ENCODE data around the gene TTLL1. TPM values are rescaled to one million over a fixed set of nuclear protein-coding genes. Genes with fewer than 3 reads are reported as not detected.
"Not testable (repeated sequence)": the region's sequence is repeated elsewhere in the genome, so short reads cannot be mapped to it uniquely, and the experiment has no call there.

TTLL1 gene
- total RNA-seq, 2 experiments from 2014 or later = 8.5 to 9.1 TPM

DNA sequence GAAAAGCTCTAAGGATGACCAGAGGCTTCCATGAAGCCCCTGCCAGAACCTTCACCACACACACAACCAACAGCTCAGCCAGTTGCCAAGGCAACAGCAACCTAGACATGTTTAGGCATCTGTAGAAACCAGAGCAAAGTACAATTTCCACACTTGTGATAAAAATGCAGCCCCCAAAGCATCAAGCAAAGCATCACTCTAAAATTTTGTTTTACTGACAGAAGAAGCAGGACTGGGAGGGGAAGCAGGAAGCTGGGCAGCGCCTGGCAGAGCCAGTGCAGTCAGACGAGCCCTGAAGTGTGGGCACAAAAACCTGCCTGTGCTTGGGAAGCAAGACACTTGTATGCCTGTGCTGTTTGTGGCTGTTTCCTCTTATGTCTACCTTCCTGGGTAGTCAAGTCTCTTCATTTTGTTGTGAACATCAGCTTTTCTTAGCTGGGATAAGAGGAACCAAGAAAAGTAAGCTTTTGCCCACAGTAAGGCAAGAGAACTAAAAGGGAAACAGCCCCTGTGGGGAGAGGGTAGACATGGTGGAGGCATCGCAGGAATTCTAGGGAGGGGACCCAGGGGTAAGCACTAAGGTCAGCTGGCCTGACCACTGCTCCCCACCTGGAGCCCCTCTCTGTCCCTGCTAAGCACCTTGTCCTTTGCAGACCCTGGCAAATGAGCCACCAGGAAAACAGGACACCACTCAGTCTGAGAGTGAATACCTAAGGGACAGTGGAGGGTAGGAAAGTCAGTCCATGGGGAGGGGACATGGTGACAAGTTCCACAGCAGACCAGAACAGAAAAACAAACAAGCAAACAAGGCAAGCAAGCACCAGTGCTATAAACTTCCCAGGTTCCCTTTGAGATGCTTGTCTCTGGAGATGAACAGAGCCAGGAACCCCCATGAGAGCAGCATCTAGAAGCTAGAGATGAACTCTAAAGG lies 87.7 kb downstream of the TTLL1 start:
- peaks cover 77% of the 10 kb centered on the region for H3K4me1 Mint-ChIP-seq
- POLR2A ChIA-PET = interaction anchor here (1.2 to 3.5 kb wide), 2 partner anchors 13 to 36 kb away, joined by 3 to 32 read pairs; partner anchors contain the start of gene PACSIN2
- no peaks in the 10 kb centered on the region for H3K36me3 Mint-ChIP-seq (ENCODE audit: low read depth)
- H3K27me3 Mint-ChIP-seq = no peaks in the 10 kb centered on the region
- peak; percentile 22 for DNase-seq
- CTCF ChIA-PET = interaction anchor here (1.9 to 2.4 kb wide), 2 partner anchors 12 to 33 kb away, joined by 8 read pairs; no protein-coding TSS in a partner anchor
- peak overlapping the region; percentile 62 for H3K27ac Mint-ChIP-seq
- H3K4me3 Mint-ChIP-seq = peak overlapping the region; percentile 26
- H3K9me3 Mint-ChIP-seq = no peaks in the 10 kb centered on the region

DNA sequence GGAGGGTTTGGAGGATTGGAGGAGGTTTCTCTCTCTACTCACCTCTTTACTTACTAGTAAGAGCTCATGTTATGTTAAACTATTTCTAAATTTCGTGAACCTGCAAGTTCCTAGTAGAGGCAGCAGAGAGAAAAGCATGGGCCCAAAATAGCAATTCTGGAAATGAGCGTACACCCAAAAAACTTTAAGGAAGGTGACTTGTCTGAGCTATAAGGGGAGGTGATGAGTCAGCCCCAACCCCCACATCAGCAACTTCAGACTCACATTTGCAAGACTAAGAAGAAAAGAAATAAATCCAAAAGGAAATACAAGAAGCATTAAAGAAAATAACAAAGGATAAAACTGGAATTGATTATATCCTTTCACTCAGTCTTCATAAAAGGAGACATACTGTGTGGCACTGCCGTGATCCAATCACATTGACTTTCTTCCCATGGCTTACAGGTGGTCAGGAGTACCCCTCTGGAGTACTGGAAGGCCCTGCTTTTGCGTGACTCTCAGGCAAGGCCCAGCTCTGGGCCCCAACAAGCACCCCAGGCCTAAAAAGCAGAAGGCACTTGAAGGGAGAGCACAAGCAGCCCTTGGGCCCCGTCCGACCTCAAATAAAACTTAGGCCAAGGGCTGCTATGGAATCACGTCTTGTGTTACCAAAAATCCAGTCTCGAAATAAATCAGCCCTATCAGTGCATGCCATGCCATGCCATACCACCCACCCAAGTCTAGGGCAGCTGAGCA lies 88.6 kb downstream of the TTLL1 start:
- Mint-ChIP-seq H3K36me3 (ENCODE audit: low read depth) (no peaks in the 10 kb centered on the region), H3K4me3 (no peak overlapping the region), H3K27me3 (no peaks in the 10 kb centered on the region), H3K4me1 (peaks cover 79% of the 10 kb centered on the region), H3K27ac (peak overlapping the region; percentile 62), H3K9me3 (no peaks in the 10 kb centered on the region)
- POLR2A ChIA-PET = interaction anchor here (3.5 kb wide), 1 partner anchor 14 kb away, joined by 32 read pairs; the partner anchor contains the start of gene PACSIN2
- DNase-seq = peak; percentile 41
- CTCF ChIA-PET = interaction anchor here (1.9 to 2.4 kb wide), 2 partner anchors 13 to 34 kb away, joined by 8 read pairs; no protein-coding TSS in a partner anchor

DNA sequence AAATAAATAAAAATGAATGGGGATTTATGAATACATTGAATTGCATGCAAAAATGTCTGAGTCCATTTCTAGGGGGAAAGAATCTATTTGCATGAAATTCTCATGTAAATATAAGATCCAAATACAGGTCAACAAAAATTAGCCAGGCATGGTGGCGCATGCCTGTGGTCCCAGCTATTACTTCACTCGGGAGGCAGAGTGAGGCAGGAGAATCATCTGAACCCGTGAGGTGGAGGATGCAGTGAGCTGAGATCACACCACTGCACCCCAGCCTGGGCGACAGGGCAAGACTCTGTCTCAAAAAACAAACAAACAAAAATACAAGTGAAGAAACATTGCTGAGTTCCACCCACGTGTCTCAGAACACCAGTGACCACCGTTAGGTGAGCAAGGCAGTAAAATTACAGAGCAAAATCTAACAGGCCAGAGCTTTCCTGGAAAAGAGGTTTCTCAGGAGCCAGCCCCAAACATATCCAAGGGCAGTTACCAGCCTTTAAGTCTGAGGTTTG lies 91.6 kb downstream of the TTLL1 start:
- no peak for DNase-seq
- no peak overlapping the region for H3K4me3 Mint-ChIP-seq
- ChIA-PET POLR2A (interaction anchor here (1.7 kb wide), 1 partner anchor 17 kb away, joined by 4 read pairs; the partner anchor contains the start of gene PACSIN2), CTCF (no interaction called here)
- peaks cover 6% of the 10 kb centered on the region for H3K36me3 Mint-ChIP-seq (ENCODE audit: low read depth)
- no peaks in the 10 kb centered on the region for H3K27me3 Mint-ChIP-seq
- peaks cover 61% of the 10 kb centered on the region for H3K4me1 Mint-ChIP-seq
- peak overlapping the region; percentile 32 for H3K27ac Mint-ChIP-seq
- no peaks in the 10 kb centered on the region for H3K9me3 Mint-ChIP-seq

DNA sequence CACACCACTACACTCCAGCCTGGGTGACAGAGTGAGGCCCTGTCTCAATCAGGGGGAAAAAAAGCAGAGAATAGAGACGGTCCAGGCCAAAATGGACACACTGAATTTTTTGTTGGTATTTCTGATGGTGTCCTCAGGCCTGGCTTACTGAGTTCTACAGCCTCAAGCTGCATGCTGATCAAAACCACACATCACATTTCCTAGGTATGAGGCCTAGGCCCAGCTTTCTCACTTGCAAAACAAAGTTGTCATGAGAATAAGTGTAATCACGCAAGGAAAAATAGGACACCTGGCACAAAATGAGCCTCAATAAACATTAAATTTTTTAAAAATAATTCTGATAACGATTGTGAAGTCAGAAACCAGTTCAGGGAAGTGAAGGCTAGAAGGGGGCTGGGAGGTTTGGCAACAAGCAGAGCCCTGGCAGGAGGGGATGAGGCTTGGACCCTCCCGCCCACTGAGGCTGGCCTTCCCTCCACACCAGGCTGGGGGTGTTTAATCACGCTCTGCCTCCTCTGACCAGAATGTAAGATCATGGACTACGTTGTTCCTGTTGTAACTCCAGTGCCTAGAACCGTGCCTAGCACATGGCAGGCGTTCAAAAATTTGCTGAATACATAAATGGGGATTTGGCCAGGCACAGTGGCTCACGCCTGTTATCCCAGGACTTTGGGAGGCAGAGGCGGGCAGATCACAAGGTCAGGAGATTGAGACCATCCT lies 92.4 kb downstream of the TTLL1 start:
- no peak for DNase-seq
- ChIA-PET POLR2A (interaction anchor here (1.7 kb wide), 1 partner anchor 18 kb away, joined by 4 read pairs; the partner anchor contains the start of gene PACSIN2), CTCF (no interaction called here)
- Mint-ChIP-seq H3K4me3 (no peak overlapping the region), H3K27ac (no peak overlapping the region), H3K4me1 (peaks cover 53% of the 10 kb centered on the region), H3K27me3 (no peaks in the 10 kb centered on the region), H3K9me3 (no peaks in the 10 kb centered on the region), H3K36me3 (ENCODE audit: low read depth) (peaks cover 8% of the 10 kb centered on the region)

DNA sequence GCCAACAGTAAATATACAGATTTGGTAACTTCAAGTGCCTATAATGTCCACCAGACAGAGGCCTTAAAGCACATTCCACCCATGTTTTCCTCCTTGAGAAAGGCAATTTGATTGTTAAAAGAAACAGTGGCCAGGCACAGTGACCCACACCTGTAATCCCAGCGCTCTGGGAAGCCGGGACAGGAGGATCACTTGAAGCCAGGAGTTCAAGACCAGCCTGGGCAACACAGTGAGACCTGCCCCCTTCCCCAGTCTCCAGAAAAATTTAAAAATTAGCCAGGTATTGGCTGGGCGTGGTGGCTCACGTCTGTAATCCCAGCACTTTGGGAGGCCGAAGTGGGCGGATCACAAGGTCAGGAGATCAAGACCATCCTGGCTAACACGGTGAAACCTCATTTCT lies 93.5 kb downstream of the TTLL1 start:
- CTCF ChIA-PET = interaction anchor here (0.5 kb wide), 1 partner anchor 32 kb away, joined by 3 read pairs; no protein-coding TSS in a partner anchor
- DNase-seq; H3K36me3 Mint-ChIP-seq (ENCODE audit: low read depth); POLR2A ChIA-PET; H3K27ac Mint-ChIP-seq; H3K4me3 Mint-ChIP-seq; H3K27me3 Mint-ChIP-seq; H3K9me3 Mint-ChIP-seq: not testable (repeated sequence)
- H3K4me1 Mint-ChIP-seq = peaks cover 41% of the 10 kb centered on the region

DNA sequence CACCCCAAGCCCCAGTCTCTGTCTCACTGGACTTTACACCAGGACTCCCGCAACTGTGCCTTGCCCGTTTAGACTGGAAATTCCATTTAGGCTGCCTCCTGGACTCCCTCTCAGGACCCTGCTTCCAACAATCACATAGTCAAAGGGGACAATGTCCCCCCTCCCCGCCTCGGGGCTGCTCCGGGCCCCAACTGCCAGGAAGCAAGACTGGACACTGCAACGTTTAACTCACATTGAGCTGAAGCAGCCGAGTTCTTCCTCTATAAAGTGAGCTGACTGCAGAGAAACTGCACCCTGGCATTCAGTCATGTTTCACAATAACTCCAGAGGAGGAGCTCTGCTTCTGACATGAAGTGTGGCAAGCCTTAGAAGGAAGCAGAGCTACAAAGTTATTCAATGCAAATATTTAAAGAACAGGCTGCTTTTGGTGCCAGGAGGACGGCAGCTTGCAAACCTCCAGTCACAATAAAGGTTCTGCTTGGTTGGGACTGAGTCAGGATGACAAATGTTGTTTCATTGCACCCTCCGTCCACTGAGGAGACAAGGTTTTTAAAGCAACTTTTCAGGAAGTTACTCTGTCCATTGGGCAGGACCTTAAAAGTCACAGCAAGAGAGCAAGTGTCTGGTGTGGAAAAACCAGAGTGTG lies 94.2 kb downstream of the TTLL1 start:
- no peaks in the 10 kb centered on the region for H3K27me3 Mint-ChIP-seq
- DNase-seq = no peak
- H3K36me3 Mint-ChIP-seq (ENCODE audit: low read depth) = peaks cover 8% of the 10 kb centered on the region
- peaks cover 37% of the 10 kb centered on the region for H3K4me1 Mint-ChIP-seq
- CTCF ChIA-PET = interaction anchor here (0.5 kb wide), 1 partner anchor 31 kb away, joined by 3 read pairs; no protein-coding TSS in a partner anchor
- H3K27ac Mint-ChIP-seq = no peak overlapping the region
- H3K4me3 Mint-ChIP-seq = no peak overlapping the region
- H3K9me3 Mint-ChIP-seq = no peaks in the 10 kb centered on the region
- POLR2A ChIA-PET = no interaction called here

DNA sequence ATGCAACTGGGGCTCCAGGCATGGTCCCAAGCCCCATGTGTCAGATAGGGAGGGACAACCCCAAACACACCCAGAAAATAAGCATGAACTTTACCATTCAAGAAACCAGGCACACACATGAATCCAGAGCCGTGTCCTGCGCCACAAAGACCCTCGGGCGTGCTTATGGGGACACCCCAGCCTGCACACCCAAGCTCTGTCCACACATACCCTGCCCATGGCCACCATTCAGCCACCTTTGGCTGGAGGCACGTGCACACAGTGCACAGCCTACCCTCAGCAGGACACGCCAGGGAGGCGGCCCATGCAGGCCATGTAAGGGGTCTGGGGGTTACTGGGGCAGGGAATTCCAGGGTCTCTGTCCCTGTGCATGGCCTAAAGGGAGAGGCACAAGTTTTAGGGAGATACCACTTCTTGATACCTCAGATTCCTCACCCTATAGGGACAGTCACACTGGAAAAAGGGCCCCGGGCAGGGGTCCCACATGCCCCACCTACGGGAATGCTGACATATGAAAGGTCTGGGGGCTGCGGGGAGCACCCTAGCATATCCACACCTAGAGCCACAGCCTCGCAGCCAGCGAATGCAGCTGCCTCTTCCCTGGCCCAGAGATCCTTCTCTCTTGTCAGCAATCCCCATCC lies 94.8 kb downstream of the TTLL1 start:
- POLR2A ChIA-PET = no interaction called here
- Mint-ChIP-seq H3K27ac (no peak overlapping the region), H3K9me3 (no peaks in the 10 kb centered on the region), H3K36me3 (ENCODE audit: low read depth) (peaks cover 8% of the 10 kb centered on the region), H3K4me3 (no peak overlapping the region), H3K27me3 (no peaks in the 10 kb centered on the region), H3K4me1 (peaks cover 30% of the 10 kb centered on the region)
- CTCF ChIA-PET = no interaction called here
- no peak for DNase-seq

DNA sequence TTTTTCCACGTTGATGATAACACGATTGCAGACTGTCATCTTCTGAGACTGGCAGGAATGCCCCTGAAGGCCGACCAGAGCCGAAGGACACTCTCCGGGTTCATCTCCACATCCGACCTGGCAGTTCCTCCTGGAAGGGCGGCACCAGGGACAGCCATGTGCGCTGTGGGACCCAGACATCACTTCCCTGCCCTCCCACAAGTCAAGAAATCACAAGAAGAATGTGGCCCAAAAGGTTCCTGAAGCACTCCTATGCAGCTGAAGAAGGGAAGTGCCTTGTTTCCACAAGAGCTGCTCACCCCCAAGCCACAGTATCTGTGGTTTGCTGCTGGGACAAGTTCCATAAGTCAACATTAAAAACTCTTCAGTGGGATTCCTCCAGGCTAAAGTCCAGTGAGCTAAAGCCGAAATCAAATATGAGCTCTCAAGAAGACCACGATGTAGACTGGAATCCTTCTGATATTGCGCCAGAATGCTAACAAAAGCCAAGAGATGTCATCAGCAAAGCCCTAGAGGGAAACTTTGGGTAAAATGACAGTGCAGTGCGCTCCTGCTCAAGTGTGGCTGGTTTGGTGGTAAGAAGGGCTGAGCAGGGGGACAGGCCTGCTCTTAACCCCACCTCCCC lies 95.4 kb downstream of the TTLL1 start:
- Mint-ChIP-seq H3K27me3 (no peaks in the 10 kb centered on the region), H3K4me1 (peaks cover 24% of the 10 kb centered on the region), H3K36me3 (ENCODE audit: low read depth) (peaks cover 8% of the 10 kb centered on the region), H3K27ac (no peak overlapping the region), H3K9me3 (no peaks in the 10 kb centered on the region), H3K4me3 (no peak overlapping the region)
- ChIA-PET POLR2A (no interaction called here), CTCF (no interaction called here)
- DNase-seq = no peak

DNA sequence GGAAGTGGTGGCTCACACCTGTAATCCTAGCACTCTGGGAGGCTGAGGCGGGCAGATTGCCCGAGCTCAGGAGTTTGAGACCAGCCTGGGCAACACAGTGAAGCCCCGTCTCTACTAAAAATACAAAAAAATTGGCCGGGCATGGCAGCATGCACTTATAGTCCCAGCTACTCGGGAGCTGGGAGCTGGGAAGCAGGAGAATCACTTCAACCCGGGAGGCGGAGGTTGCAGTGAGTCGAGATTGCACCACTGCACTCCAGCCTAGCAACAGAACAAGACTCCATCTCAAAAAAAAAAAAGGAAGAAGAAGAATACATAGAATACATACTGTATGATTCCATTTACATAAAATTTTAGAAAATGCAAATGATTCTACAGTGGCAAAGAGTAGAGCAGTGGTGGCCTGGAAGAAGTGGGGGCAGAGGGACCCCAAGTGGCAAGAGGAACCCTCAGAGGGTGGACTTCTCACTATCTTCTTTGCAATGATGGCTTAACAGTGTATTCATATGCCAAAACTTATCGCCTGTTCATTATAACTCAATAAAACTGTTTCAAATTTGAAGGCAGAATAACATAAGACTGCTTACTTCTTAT lies 96.2 kb downstream of the TTLL1 start:
- peaks cover 8% of the 10 kb centered on the region for H3K36me3 Mint-ChIP-seq (ENCODE audit: low read depth)
- DNase-seq = no peak
- H3K9me3 Mint-ChIP-seq = no peaks in the 10 kb centered on the region
- ChIA-PET POLR2A (no interaction called here), CTCF (no interaction called here)
- H3K4me3 Mint-ChIP-seq = no peak overlapping the region
- peaks cover 16% of the 10 kb centered on the region for H3K4me1 Mint-ChIP-seq
- no peak overlapping the region for H3K27ac Mint-ChIP-seq
- H3K27me3 Mint-ChIP-seq = no peaks in the 10 kb centered on the region

DNA sequence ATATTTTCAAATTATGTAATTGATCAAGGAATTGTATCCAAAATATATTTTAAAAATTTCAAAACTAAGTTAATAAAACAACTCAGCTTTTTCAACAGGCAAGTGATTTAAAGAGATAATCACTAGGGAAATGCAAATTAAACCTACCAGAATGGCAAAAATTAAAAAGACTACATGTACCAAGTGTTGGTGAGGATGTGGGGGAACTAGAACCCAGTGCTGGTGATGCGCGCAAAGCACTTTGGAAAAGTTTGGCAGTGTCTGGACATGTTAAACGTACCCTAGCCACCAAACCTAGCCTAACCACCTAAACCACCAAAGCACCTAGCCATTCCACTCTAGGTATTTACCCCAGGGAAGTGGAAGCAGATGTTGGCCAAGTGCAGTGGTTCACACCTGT lies 97.1 kb downstream of the TTLL1 start:
- Mint-ChIP-seq H3K4me1 (peaks cover 10% of the 10 kb centered on the region), H3K4me3 (no peak overlapping the region), H3K27ac (no peak overlapping the region), H3K27me3 (no peaks in the 10 kb centered on the region), H3K36me3 (ENCODE audit: low read depth) (peaks cover 8% of the 10 kb centered on the region), H3K9me3 (no peaks in the 10 kb centered on the region)
- no peak for DNase-seq
- ChIA-PET CTCF (interaction anchor here (0.7 to 1.6 kb wide), 2 partner anchors 19 to 1211 kb away, joined by 3 to 6 read pairs; no protein-coding TSS in a partner anchor), POLR2A (no interaction called here)

DNA sequence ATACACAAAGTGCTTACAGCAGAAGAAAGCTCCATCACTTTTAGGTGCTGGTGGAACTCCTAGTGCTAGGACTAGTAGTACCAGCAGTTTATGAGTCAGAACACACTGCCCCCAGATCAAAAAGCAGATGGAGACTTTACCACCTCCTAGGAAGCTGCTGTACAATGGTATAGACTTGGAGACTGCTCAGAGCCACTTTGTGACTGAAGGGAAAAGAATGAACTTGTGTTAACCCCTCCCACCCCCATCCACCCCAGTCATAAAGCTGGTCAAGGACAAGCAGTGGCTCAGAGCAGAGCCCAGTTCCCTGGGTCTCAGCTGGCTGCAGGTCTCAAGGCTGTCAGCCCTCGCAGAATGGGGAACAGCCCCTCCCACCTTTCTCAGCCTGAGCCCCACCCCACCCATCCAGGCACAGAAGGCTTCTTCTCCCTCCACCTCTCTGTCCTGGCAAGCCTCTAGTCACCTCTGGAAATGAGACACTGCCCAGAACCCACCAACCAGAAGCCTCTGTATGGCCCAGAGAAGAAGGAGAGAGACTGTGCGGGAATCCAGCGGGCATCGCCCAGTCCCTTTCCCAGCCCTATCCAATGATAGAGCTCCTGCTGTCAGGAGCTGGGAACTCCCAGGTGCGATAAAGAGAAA lies 98.1 kb downstream of the TTLL1 start:
- H3K4me3 Mint-ChIP-seq = no peak overlapping the region
- H3K27me3 Mint-ChIP-seq = no peaks in the 10 kb centered on the region
- no peaks in the 10 kb centered on the region for H3K9me3 Mint-ChIP-seq
- ChIA-PET POLR2A (no interaction called here), CTCF (interaction anchor here (1.6 kb wide), 1 partner anchor 20 kb away, joined by 6 read pairs; no protein-coding TSS in a partner anchor)
- H3K36me3 Mint-ChIP-seq (ENCODE audit: low read depth) = peaks cover 8% of the 10 kb centered on the region
- no peak overlapping the region for H3K27ac Mint-ChIP-seq
- H3K4me1 Mint-ChIP-seq = peaks cover 5% of the 10 kb centered on the region
- no peak for DNase-seq

Measured in activated CD4-positive, alpha-beta memory T cell treated with anti-CD3 and anti-CD28 coated beads, Interleukin-2, amount 10 ng/mL, durations not matched to agents 7 days and 5 days (primary cell).